GM12878 (cell line): Measurements from ENCODE around the gene HID1.

ENCODE experiments used
- ATF7 ChIP-seq: fragments of 450-650 bp; IDR thresholded peaks from 2 replicates; pipeline ENCODE4 v1.6.1; 2016; ENCODE audit warnings: low read depth, mild to moderate bottlenecking
- CHD4 ChIP-seq: fragments of 200-600 bp; sonication (generic); IDR thresholded peaks from 2 replicates; pipeline ENCODE4 v1.6.1; 2016; ENCODE audit warnings: mild to moderate bottlenecking
- DPF2 ChIP-seq: fragments of 450-650 bp; IDR thresholded peaks from 2 replicates; pipeline ENCODE4 v1.6.1; 2017; ENCODE audit warnings: mild to moderate bottlenecking
- JUND ChIP-seq: IDR thresholded peaks from 2 replicates; pipeline ENCODE4 v1.6.1; 2012; ENCODE audit warnings: low read depth, mild to moderate bottlenecking, low read length, improper control_type of control experiment, moderate library complexity
- NFYB ChIP-seq: IDR thresholded peaks from 2 replicates; pipeline ENCODE4 v1.6.1; 2011; ENCODE audit warnings: low read depth, mild to moderate bottlenecking, low read length, improper control_type of control experiment, moderate library complexity; ENCODE audit not compliant: insufficient read depth
- POLR2A ChIP-seq: IDR thresholded peaks from 2 replicates; pipeline ENCODE4 v1.6.1; 2011; ENCODE audit warnings: low read depth, mild to moderate bottlenecking, low read length
- POLR2AphosphoS2 ChIP-seq: IDR thresholded peaks from 2 replicates; pipeline ENCODE4 v1.6.1; 2011; ENCODE audit warnings: low read depth, mild to moderate bottlenecking, low read length, improper control_type of control experiment, moderate library complexity
- POLR2AphosphoS5 ChIP-seq: IDR thresholded peaks from 2 replicates; pipeline ENCODE4 v1.6.1; 2011; ENCODE audit warnings: mild to moderate bottlenecking, low read length, inconsistent platforms
- TF ChIP-seq, protein P1 (sequence below): IDR thresholded peaks from 2 replicates; pipeline ENCODE4 v1.6.1; 2012; ENCODE audit warnings: low read depth, low read length, improper control_type of control experiment
- TF ChIP-seq, protein P2 (sequence below), 3 experiments: IDR thresholded peaks in 2 of 3; conservative IDR thresholded peaks in 1 of 3; 2 replicates each; pipeline ENCODE4 v1.5.1; 2011; ENCODE audit warnings: low read depth in 3 of 3, low read length in 3 of 3, mild to moderate bottlenecking in 3 of 3, control low read depth in 2 of 3, moderate library complexity in 2 of 3, inconsistent platforms in 1 of 3, mixed read lengths in 1 of 3; ENCODE audit not compliant: control insufficient read depth in 2 of 3, insufficient read depth in 1 of 3; ENCODE audit errors: extremely low read depth in 1 of 3
- TF ChIP-seq, protein P3 (sequence below): IDR thresholded peaks from 2 replicates; pipeline ENCODE4 v1.6.1; 2012; ENCODE audit warnings: low read depth, low read length, improper control_type of control experiment
- TF ChIP-seq, protein P4 (sequence below): fragments of 450-650 bp; IDR thresholded peaks from 2 replicates; pipeline ENCODE4 v1.6.1; 2016; ENCODE audit warnings: mild to moderate bottlenecking, moderate library complexity, borderline replicate concordance

DNA sequence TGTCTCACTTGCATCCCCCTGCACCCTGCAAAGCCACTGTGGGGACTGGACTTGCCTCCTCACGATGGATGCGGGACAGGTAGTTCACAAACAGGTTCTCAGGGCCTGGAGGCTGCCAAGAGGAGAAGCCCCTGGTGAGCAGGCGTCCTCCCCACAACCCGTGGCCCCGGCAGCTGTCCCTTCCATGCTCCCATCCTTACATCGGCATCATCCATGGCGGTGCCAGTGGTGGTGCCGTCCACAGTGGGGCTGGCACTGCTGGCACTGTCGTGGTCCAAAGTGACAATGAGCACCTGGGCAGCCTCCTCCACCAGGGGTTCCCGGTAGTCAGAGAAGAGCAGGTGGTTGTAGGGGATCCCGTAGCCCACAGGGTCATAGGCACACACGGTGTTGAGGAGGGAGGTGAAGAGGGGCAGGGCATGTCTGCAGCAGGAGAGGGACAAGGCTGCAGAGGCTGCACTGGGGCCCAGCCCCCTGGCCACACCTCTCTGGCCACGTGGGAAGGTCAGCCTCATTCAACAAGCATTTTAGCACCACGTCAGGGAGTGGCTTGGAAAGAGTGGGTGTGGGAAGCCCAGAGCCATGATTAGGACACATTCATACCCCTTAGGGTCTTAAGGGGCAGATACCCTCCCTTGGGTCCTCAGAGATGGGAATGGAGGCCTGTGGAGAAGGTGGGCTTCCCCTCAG is 12.6 kb downstream of the HID1 start:
- TF ChIP-seq DPF2, result no peak
- TF ChIP-seq ATF7, result no peak
- TF ChIP-seq, protein P1, sequence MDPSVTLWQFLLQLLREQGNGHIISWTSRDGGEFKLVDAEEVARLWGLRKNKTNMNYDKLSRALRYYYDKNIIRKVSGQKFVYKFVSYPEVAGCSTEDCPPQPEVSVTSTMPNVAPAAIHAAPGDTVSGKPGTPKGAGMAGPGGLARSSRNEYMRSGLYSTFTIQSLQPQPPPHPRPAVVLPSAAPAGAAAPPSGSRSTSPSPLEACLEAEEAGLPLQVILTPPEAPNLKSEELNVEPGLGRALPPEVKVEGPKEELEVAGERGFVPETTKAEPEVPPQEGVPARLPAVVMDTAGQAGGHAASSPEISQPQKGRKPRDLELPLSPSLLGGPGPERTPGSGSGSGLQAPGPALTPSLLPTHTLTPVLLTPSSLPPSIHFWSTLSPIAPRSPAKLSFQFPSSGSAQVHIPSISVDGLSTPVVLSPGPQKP, result no peak
- TF ChIP-seq, protein P2, sequence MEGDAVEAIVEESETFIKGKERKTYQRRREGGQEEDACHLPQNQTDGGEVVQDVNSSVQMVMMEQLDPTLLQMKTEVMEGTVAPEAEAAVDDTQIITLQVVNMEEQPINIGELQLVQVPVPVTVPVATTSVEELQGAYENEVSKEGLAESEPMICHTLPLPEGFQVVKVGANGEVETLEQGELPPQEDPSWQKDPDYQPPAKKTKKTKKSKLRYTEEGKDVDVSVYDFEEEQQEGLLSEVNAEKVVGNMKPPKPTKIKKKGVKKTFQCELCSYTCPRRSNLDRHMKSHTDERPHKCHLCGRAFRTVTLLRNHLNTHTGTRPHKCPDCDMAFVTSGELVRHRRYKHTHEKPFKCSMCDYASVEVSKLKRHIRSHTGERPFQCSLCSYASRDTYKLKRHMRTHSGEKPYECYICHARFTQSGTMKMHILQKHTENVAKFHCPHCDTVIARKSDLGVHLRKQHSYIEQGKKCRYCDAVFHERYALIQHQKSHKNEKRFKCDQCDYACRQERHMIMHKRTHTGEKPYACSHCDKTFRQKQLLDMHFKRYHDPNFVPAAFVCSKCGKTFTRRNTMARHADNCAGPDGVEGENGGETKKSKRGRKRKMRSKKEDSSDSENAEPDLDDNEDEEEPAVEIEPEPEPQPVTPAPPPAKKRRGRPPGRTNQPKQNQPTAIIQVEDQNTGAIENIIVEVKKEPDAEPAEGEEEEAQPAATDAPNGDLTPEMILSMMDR (IDR thresholded peaks at IDR 0.05 in 2 of 3, conservative IDR thresholded peaks at IDR 0.05 in 1 of 3; ENCODE audit: control insufficient read depth in 2 of 3, extremely low read depth in 1 of 3, insufficient read depth in 1 of 3, low read depth in 3 of 3, low read length in 3 of 3), result no peak
- no peak for TF ChIP-seq CHD4
- TF ChIP-seq, protein P3, sequence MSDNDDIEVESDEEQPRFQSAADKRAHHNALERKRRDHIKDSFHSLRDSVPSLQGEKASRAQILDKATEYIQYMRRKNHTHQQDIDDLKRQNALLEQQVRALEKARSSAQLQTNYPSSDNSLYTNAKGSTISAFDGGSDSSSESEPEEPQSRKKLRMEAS, result no peak
- no peak for TF ChIP-seq POLR2A
- no peak for TF ChIP-seq POLR2AphosphoS5
- TF ChIP-seq JUND, result no peak
- TF ChIP-seq NFYB, result no peak
- TF ChIP-seq POLR2AphosphoS2, result no peak
- TF ChIP-seq, protein P4, sequence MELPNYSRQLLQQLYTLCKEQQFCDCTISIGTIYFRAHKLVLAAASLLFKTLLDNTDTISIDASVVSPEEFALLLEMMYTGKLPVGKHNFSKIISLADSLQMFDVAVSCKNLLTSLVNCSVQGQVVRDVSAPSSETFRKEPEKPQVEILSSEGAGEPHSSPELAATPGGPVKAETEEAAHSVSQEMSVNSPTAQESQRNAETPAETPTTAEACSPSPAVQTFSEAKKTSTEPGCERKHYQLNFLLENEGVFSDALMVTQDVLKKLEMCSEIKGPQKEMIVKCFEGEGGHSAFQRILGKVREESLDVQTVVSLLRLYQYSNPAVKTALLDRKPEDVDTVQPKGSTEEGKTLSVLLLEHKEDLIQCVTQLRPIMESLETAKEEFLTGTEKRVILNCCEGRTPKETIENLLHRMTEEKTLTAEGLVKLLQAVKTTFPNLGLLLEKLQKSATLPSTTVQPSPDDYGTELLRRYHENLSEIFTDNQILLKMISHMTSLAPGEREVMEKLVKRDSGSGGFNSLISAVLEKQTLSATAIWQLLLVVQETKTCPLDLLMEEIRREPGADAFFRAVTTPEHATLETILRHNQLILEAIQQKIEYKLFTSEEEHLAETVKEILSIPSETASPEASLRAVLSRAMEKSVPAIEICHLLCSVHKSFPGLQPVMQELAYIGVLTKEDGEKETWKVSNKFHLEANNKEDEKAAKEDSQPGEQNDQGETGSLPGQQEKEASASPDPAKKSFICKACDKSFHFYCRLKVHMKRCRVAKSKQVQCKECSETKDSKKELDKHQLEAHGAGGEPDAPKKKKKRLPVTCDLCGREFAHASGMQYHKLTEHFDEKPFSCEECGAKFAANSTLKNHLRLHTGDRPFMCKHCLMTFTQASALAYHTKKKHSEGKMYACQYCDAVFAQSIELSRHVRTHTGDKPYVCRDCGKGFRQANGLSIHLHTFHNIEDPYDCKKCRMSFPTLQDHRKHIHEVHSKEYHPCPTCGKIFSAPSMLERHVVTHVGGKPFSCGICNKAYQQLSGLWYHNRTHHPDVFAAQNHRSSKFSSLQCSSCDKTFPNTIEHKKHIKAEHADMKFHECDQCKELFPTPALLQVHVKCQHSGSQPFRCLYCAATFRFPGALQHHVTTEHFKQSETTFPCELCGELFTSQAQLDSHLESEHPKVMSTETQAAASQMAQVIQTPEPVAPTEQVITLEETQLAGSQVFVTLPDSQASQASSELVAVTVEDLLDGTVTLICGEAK, result no peak
